Gastroesophageal sphincter (tissue), 4 donors: ENCODE results near the gene SAMD9. TPM values are rescaled to one million over a fixed set of nuclear protein-coding genes. Genes with fewer than 3 reads are reported as not detected.
"Not testable (repeated sequence)": the region's sequence is repeated elsewhere in the genome, so short reads cannot be mapped to it uniquely, and the experiment has no call there.

ENCODE experiments used
- ATAC-seq: fragments of 150-250 bp; one replicate; pipeline ENCODE4 v1.9.1; 2016; ENCODE audit warnings: mild to moderate bottlenecking, moderate library complexity
- H3K27ac ChIP-seq, 4 donors: fragments of 200-600 bp; sonication (generic) in 3 of 4; 1 replicate in 3 of 4; 2 replicates in 1 of 4; pipeline ENCODE4 v1.5.1; 2016 to 2019
- H3K27me3 ChIP-seq: fragments of 200-600 bp; sonication (generic); one replicate; pipeline ENCODE4 v1.5.1; 2019
- H3K36me3 ChIP-seq, 2 donors: fragments of 200-600 bp; sonication (generic); one replicate each; pipeline ENCODE4 v1.5.1; 2019; ENCODE audit warnings: control low read depth in 1 of 2
- H3K4me1 ChIP-seq, 3 donors: fragments of 200-600 bp; sonication (generic); 1 replicate in 2 of 3; 2 replicates in 1 of 3; pipeline ENCODE4 v1.5.1; 2016 to 2019; ENCODE audit warnings: control low read depth in 2 of 3
- H3K4me3 ChIP-seq, 2 donors: fragments of 200-600 bp; sonication (generic); one replicate each; pipeline ENCODE4 v1.5.1; 2019; ENCODE audit warnings: mild to moderate bottlenecking in 1 of 2, moderate library complexity in 1 of 2
- H3K9me3 ChIP-seq, 3 donors: fragments of 200-600 bp; sonication (generic); one replicate each; pipeline ENCODE4 v1.5.1; 2017 to 2019; ENCODE audit warnings: control low read depth in 2 of 3
- CTCF ChIP-seq, 4 experiments: fragments of 200-600 bp in 2 of 4; fragments of 450-650 bp in 2 of 4; sonication (generic) in 1 of 4; IDR thresholded peaks; one replicate each; pipeline ENCODE4 v1.5.1; 2017 to 2019; ENCODE audit warnings: antibody characterized with exemption in 4 of 4, mild to moderate bottlenecking in 2 of 4, moderate library complexity in 2 of 4
- EP300 ChIP-seq: sonication (generic); formaldehyde crosslinking; IDR thresholded peaks from one replicate; pipeline ENCODE4 v1.6.1; 2017; ENCODE audit warnings: antibody characterized with exemption, mild to moderate bottlenecking
- POLR2A ChIP-seq, 2 donors: fragments of 450-650 bp; IDR thresholded peaks; one replicate each; pipeline ENCODE4 v1.6.1; 2017; ENCODE audit warnings: antibody characterized with exemption in 2 of 2, mild to moderate bottlenecking in 2 of 2, moderate library complexity in 1 of 2
- POLR2AphosphoS5 ChIP-seq: sonication (generic); formaldehyde crosslinking; IDR thresholded peaks from one replicate; pipeline ENCODE4 v1.6.1; 2017; ENCODE audit warnings: antibody characterized with exemption
- WGBS, 2 donors: methylation state at CpG; one replicate each; pipeline ENCODE4 v1.1.5; 2018; ENCODE audit warnings: low coverage in 1 of 2; 5-methylcytosine and 5-hydroxymethylcytosine counted together
- total RNA-seq, 4 donors: library from RNA; depleted of rRNA; stranded (reverse); fragments of >200 nt; gene quantifications; one replicate each; pipeline ENCODE4 v1.1.0, GENCODE V29; 2016

SAMD9 gene
- total RNA-seq, 4 donors from 2014 or later, result 2.4 to 12.2 (median 5.0) TPM

DNA sequence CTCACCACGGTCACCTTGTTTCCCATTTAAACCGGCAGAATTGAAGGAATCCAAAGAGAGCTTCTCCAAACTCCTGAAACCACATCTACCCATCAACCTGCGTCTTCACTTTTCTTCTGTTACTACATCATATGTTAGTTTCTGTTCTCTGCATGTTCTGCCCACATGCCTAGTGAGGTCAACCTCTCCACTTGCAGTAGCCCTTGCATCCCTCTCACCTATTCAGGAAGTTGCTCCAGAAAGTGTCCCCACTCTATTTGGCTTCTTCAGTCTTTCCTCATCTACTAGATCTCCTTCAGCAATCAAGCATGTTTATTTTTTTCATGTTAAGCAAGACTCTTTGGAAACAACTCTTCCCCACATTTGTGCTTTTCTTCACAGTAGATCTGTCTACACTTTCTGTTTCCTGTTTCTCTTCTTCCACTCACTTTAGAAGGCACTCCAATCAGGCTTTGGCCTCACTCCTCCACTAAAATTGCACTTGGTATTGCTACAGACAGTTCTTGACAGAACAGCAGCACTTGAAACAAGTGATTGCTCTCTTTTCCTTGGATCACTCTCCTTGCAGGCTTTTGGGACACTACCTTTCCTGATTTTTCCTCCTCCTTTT, 22.9 kb upstream of the SAMD9 start:
- Histone ChIP-seq H3K4me3 (no peak overlapping the region), H3K27me3 (no peaks in the 10 kb centered on the region), H3K4me1 (peaks cover 0 to 1% (median 0%) of the 10 kb centered on the region in 3 donors), H3K27ac (no peak overlapping the region), H3K36me3 (peaks cover 0 to 96% of the 10 kb centered on the region in 2 donors), H3K9me3 (peaks cover 0 to 51% (median 0%) of the 10 kb centered on the region in 3 donors)
- no peak for ATAC-seq
- WGBS, 2 donors, result 92% methylated on average over 2 to 3 of the region's 3 CpGs
- no peak for TF ChIP-seq POLR2A (IDR thresholded peaks at IDR 0.05)
- no peak for TF ChIP-seq CTCF (IDR thresholded peaks at IDR 0.05)
- TF ChIP-seq EP300, result no peak
- no peak for TF ChIP-seq POLR2AphosphoS5

- Histone ChIP-seq H3K27ac (no peak overlapping the region), H3K27me3 (no peaks in the 10 kb centered on the region), H3K4me3 (no peak overlapping the region), H3K9me3 (peaks cover 0 to 72% (median 0%) of the 10 kb centered on the region in 3 donors), H3K4me1 (no peaks in the 10 kb centered on the region), H3K36me3 (peaks cover 0 to 92% of the 10 kb centered on the region in 2 donors)
- 92 to 100% methylated on average over 3 of the region's 4 CpGs for WGBS, 2 donors
- no peak for TF ChIP-seq EP300
- TF ChIP-seq POLR2A (IDR thresholded peaks at IDR 0.05), result no peak
- no peak for TF ChIP-seq CTCF (IDR thresholded peaks at IDR 0.05)
- TF ChIP-seq POLR2AphosphoS5, result no peak
- no peak for ATAC-seq
Measured at GRCh38 chr7:93138576-93138975, 20.8 kb upstream of the SAMD9 start.

GRCh38 chr7:93133005-93133404, 15.2 kb upstream of the SAMD9 start:
- no peaks in the 10 kb centered on the region for H3K27me3 ChIP-seq
- peaks cover 0 to 96% (median 0%) of the 10 kb centered on the region in 3 donors for H3K9me3 ChIP-seq
- 67 to 71% methylated on average over 1 of the region's 1 CpG for WGBS, 2 donors
- TF ChIP-seq CTCF (IDR thresholded peaks at IDR 0.05), result no peak
- no peak for TF ChIP-seq POLR2A (IDR thresholded peaks at IDR 0.05)
- no peak for TF ChIP-seq EP300
- TF ChIP-seq POLR2AphosphoS5, result no peak
- H3K27ac ChIP-seq, result no peak overlapping the region
- H3K4me3 ChIP-seq, result no peak overlapping the region
- peaks cover 0 to 37% of the 10 kb centered on the region in 2 donors for H3K36me3 ChIP-seq
- no peaks in the 10 kb centered on the region for H3K4me1 ChIP-seq
- no peak for ATAC-seq

GRCh38 chr7:93132216-93132615, 14.4 kb upstream of the SAMD9 start:
- Histone ChIP-seq H3K4me3 (no peak overlapping the region), H3K27ac (no peak overlapping the region), H3K36me3 (peaks cover 0 to 29% of the 10 kb centered on the region in 2 donors), H3K27me3 (no peaks in the 10 kb centered on the region), H3K4me1 (no peaks in the 10 kb centered on the region), H3K9me3 (peaks cover 0 to 96% (median 0%) of the 10 kb centered on the region in 3 donors)
- WGBS, 2 donors, result 83 to 93% methylated on average over 1 to 3 of the region's 3 CpGs
- no peak for TF ChIP-seq CTCF (IDR thresholded peaks at IDR 0.05)
- no peak for TF ChIP-seq EP300
- TF ChIP-seq POLR2A (IDR thresholded peaks at IDR 0.05), result no peak
- no peak for TF ChIP-seq POLR2AphosphoS5
- ATAC-seq, result no peak

- not testable (repeated sequence) for H3K27ac ChIP-seq, ATAC-seq, H3K27me3 ChIP-seq, H3K4me1 ChIP-seq, H3K4me3 ChIP-seq, H3K36me3 ChIP-seq
- WGBS, 2 donors, result 100% methylated on average over 1 of the region's 1 CpG
- H3K9me3 ChIP-seq, result peaks cover 0 to 57% (median 0%) of the 10 kb centered on the region in 3 donors
Measured at GRCh38 chr7:93126954-93127353, 9.2 kb upstream of the SAMD9 start.

DNA sequence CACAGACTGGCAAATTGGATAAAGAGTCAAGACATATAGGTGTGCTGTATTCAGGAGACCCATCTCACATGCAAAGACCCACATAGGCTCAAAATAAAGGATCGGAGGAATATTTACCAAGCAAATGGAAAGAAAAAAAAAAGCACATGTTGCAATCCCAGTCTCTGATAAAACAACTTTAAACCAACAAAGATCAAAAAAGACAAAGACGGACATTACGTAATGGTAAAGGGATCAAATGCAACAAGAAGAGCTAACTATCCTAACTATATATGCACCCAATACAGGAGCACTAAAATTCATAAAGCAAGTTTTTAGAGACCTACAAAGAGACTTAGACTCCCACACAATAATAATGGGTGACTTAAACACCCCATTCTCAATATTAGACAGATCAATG, 5.8 kb upstream of the SAMD9 start:
- not testable (repeated sequence) for H3K36me3 ChIP-seq, ATAC-seq
- WGBS, 2 donors, result 73 to 100% methylated on average over 2 to 3 of the region's 3 CpGs

More for the DNA sequence above, 5.8 kb upstream of the SAMD9 start:
- H3K27me3 ChIP-seq, H3K27ac ChIP-seq, H3K4me1 ChIP-seq, H3K4me3 ChIP-seq: not testable (repeated sequence)
- H3K9me3 ChIP-seq, result peaks cover 0 to 37% (median 0%) of the 10 kb centered on the region in 3 donors
